Heart left ventricle (tissue), 16 donors: ENCODE results near the gene PAQR4. TPM values are rescaled to one million over a fixed set of nuclear protein-coding genes. Genes with fewer than 3 reads are reported as not detected.
A peak's percentile ranks its signal among the peaks of the same experiment; 100 is the strongest.

Experiments used
- ATAC-seq, 4 donors: fragments of 200-7000 bp; cut with Tn5 transposase; one replicate each; pipeline ENCODE4 v1.9.1; 2020 to 2022; ENCODE audit warnings: moderate library complexity in 4 of 4, mild to moderate bottlenecking in 3 of 4, moderate number of reproducible peaks in 1 of 4
- DNase-seq, 5 donors: peaks; one replicate each; pipeline ENCODE4 v3.0.0-alpha.2; 2020
- H3K27ac ChIP-seq, 12 donors: fragments of 200-600 bp; sonication (generic) in 4 of 12; one replicate each; pipeline versions ENCODE4 v1.5.0 to v1.8.0; 2016 to 2022; ENCODE audit warnings: mild to moderate bottlenecking in 2 of 12
- H3K27me3 ChIP-seq, 9 donors: fragments of 200-600 bp; sonication (generic) in 2 of 9; one replicate each; pipeline versions ENCODE4 v1.5.1 to v1.8.0; 2016 to 2022; ENCODE audit warnings: mild to moderate bottlenecking in 3 of 9
- H3K36me3 ChIP-seq, 9 donors: fragments of 200-600 bp; sonication (generic) in 2 of 9; one replicate each; pipeline versions ENCODE4 v1.5.0 to v1.8.0; 2018 to 2022; ENCODE audit warnings: mild to moderate bottlenecking in 2 of 9
- H3K4me1 ChIP-seq, 12 donors: fragments of 200-600 bp; sonication (generic) in 4 of 12; one replicate each; pipeline versions ENCODE4 v1.5.0 to v1.8.0; 2016 to 2022; ENCODE audit warnings: mild to moderate bottlenecking in 3 of 12
- H3K4me3 ChIP-seq, 12 donors: fragments of 200-600 bp; sonication (generic) in 4 of 12; one replicate each; pipeline versions ENCODE4 v1.5.0 to v1.8.0; 2017 to 2022; ENCODE audit warnings: mild to moderate bottlenecking in 9 of 12, moderate library complexity in 4 of 12
- H3K9me3 ChIP-seq, 12 donors: fragments of 200-600 bp; sonication (generic) in 4 of 12; one replicate each; pipeline versions ENCODE4 v1.5.0 to v1.8.0; 2016 to 2022; ENCODE audit warnings: mild to moderate bottlenecking in 1 of 12
- POLR2A ChIP-seq, 2 donors: fragments of 450-650 bp; IDR thresholded peaks; one replicate each; pipeline ENCODE4 v1.6.1; 2017; ENCODE audit warnings: antibody characterized with exemption in 2 of 2, mild to moderate bottlenecking in 2 of 2, moderate library complexity in 2 of 2
- WGBS, 4 donors: extraction: QIAGEN DNeasy Blood & Tissue Kit in 2 of 4; methylation state at CpG; one replicate each; pipeline versions ENCODE4 v1.1.5 to v1.1.7; 2013 to 2018; 5-methylcytosine and 5-hydroxymethylcytosine counted together
- intact Hi-C, 10 donors: fragments of 100-400 bp; cut with DNase I; formaldehyde crosslinking; loops; one replicate each; pipeline versions ENCODE4 v1.11.1 to v1.14.2; 2022
- polyA plus RNA-seq, 2 donors: library from polyadenylated mRNA; stranded (reverse); fragments of 200-250 nt; gene quantifications; one replicate each; pipeline ENCODE4 v1.2.3, GENCODE V29; 2013
- total RNA-seq, 9 donors: library from RNA; depleted of rRNA in 2 of 9; stranded (reverse); fragments of >200 nt in 2 of 9; fragmentation: NEBNext Ultra II Directional in 3 of 9; extraction: Animal tissue kit (Norgen Biotek cat#: 25700) in 3 of 9; gene quantifications; one replicate each; pipeline versions ENCODE4 v1.1.0 to v1.2.4, GENCODE V29; 2016 to 2023
- TF ChIP-seq, protein P1 (sequence below), 12 donors: fragments of 200-600 bp; sonication (generic) in 4 of 12; IDR thresholded peaks; one replicate each; pipeline versions ENCODE4 v1.5.0 to v1.8.0; 2018 to 2022; ENCODE audit warnings: antibody characterized with exemption in 12 of 12, mild to moderate bottlenecking in 5 of 12
- donor health status: ischemic (EF 13 %, LVEDD 7.1; RV severe dilation, severe dysfunction).
- donor health status: healthy with polysubstance abuse.
- donor health status: DM: no; HTN: yes; CAD: no.
- donor health status: DM: no; HTN: no; CAD: no.
- donor health status: ischemic (EF 25% LVEDD 6.9; RV normal size, moderate dysfunction).
- donor health status: ischemic (EF 25% LVEDD 5.7; RV mildly dilated, moderate dysfunction).
- donor health status: healthy.
- donor health status: DM: yes; HTN: yes; CAD: no.
- donor health status: ischemic (EF 35%, LVEDD 5.7; RV mildly dilated, moderate dysfunction).
- donor health status: nonischemic (EF 11% LVEDD 7.7; RV severe dilation, severe dysfunction).
- donor health status: DM: yes; HTN: yes; CAD: no.
- donor health status: PGD.
- donor health status: ischemic (EF 29% LVEDD 5.4; RV normal size, mild dysfunction).
- donor health status: nonischemic (EF 23%, LVEDD 6.1; RV moderate dilation, normal function).

The PAQR4 gene
- total and polyA plus RNA-seq, 11 donors, result 6.9 to 16.3 (median 9.0) TPM

DNA sequence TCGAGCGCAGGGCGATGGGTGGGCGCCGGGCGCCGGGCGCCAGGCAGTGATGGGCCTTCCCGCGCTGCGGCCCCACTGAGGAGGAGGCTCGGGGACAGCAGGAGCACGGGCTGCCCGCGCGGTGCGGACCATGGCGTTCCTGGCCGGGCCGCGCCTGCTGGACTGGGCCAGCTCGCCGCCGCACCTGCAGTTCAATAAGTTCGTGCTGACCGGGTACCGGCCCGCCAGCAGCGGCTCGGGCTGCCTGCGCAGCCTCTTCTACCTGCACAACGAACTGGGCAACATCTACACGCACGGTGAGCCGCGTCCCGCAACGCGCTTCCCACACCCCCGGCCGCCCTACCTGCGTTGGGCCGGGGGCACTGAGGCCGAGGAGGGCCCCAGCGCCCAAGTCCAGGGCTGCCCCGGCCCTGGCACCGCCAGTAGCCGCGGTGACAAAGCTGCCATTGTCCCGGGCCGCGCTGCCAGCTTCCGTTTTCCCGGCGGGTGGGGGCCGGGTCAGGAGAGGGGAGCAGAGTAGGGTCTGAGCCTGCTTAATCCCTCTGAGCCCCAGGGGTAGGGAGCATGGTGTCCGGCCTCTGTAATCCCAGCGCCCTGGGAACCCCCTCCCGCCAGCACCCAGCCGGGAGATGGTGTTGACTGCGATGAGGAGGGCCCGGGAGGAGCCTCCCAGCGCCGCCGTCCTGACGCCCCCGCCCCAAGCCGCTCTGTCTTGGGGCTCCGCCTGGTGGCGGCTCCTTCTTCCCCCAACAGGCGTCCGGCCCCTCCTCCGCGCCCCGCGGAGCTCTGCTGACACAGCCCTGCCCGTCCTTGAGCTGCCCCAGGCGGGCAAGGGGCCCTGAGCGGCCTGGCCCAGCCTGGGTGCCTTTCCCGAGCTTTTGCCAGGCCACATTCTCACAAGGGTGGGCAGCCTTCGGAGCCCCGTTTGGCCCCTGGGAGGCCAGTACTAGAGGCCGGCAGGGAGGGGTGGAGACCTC is 685 bp downstream of the PAQR4 start:
- intact Hi-C loops, result loop anchor here in 1 of 10 donors (10.0 kb wide), 1 partner anchor 95 kb away; no protein-coding TSS in a partner anchor
- Histone ChIP-seq H3K36me3 (peaks cover 0 to 17% (median 0%) of the 10 kb centered on the region in 9 donors), H3K9me3 (no peaks in the 10 kb centered on the region), H3K4me3 (peak overlapping the region; percentile 62 to 95 (median 78)), H3K4me1 (peaks cover 3 to 55% (median 31%) of the 10 kb centered on the region in 12 donors), H3K27ac (peak overlapping the region in 11 of 12 donors; percentile 24 to 79 (median 55)), H3K27me3 (peaks cover 32 to 37% (median 34%) of the 10 kb centered on the region in 9 donors)
- WGBS, 4 donors, result 0 to 3% (median 2%) methylated on average over 1 to 83 of the region's 83 CpGs
- DNase-seq (peak; percentile 59 to 85 (median 69)), ATAC-seq (peak in 3 of 4 donors; percentile 37 to 41 (median 38))
- TF ChIP-seq, protein P1, sequence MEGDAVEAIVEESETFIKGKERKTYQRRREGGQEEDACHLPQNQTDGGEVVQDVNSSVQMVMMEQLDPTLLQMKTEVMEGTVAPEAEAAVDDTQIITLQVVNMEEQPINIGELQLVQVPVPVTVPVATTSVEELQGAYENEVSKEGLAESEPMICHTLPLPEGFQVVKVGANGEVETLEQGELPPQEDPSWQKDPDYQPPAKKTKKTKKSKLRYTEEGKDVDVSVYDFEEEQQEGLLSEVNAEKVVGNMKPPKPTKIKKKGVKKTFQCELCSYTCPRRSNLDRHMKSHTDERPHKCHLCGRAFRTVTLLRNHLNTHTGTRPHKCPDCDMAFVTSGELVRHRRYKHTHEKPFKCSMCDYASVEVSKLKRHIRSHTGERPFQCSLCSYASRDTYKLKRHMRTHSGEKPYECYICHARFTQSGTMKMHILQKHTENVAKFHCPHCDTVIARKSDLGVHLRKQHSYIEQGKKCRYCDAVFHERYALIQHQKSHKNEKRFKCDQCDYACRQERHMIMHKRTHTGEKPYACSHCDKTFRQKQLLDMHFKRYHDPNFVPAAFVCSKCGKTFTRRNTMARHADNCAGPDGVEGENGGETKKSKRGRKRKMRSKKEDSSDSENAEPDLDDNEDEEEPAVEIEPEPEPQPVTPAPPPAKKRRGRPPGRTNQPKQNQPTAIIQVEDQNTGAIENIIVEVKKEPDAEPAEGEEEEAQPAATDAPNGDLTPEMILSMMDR (IDR thresholded peaks at IDR 0.05), result peak in 11 of 12 donors; percentile 17 to 53 (median 43)
- TF ChIP-seq POLR2A (IDR thresholded peaks at IDR 0.05), result peak in 1 of 2 donors; percentile 14

- peaks cover 24 to 29% (median 27%) of the 10 kb centered on the region in 9 donors for H3K27me3 ChIP-seq
- H3K4me1 ChIP-seq, result peaks cover 3 to 49% (median 28%) of the 10 kb centered on the region in 12 donors
- H3K27ac ChIP-seq, result peak overlapping the region in 3 of 12 donors; percentile 25 to 69 (median 54)
- TF ChIP-seq, protein P1 (IDR thresholded peaks at IDR 0.05), result no peak
- TF ChIP-seq POLR2A (IDR thresholded peaks at IDR 0.05), result no peak
- WGBS, 4 donors, result 90 to 95% (median 90%) methylated on average over 5 to 6 of the region's 6 CpGs
- DNase-seq (no peak), ATAC-seq (no peak)
- peak overlapping the region in 9 of 12 donors; percentile 68 to 95 (median 78) for H3K4me3 ChIP-seq
- no peaks in the 10 kb centered on the region for H3K9me3 ChIP-seq
- intact Hi-C loops, result no loop called here
- peaks cover 0 to 19% (median 0%) of the 10 kb centered on the region in 9 donors for H3K36me3 ChIP-seq
These were observed 1.4 kb downstream of the PAQR4 start for GRCh38 chr16:2970563-2970962.

DNA sequence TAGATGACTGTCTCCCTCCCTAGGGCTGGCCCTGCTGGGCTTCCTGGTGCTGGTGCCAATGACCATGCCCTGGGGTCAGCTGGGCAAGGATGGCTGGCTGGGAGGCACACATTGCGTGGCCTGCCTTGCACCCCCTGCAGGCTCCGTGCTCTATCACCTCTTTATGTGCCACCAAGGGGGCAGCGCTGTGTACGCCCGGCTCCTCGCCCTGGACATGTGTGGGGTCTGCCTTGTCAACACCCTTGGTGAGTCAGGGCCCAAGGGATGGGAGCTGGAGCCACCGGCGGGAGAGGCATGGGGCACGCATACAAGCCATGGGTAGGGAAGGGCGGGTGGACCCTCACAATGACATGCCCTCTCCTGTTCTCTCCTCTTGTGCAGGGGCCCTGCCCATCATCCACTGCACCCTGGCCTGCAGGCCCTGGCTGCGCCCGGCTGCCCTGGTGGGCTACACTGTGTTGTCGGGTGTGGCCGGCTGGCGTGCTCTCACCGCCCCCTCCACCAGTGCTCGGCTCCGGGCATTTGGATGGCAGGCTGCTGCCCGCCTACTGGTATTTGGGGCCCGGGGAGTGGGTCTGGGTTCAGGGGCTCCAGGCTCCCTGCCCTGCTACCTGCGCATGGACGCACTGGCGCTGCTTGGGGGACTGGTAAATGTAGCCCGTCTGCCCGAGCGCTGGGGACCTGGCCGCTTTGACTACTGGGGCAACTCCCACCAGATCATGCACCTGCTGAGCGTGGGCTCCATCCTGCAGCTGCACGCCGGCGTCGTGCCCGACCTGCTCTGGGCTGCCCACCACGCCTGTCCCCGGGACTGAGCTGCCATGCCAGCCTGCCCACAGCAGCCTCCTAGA is 2.2 kb downstream of the PAQR4 start:
- Histone ChIP-seq H3K9me3 (no peaks in the 10 kb centered on the region), H3K4me1 (peaks cover 3 to 48% (median 28%) of the 10 kb centered on the region in 12 donors), H3K36me3 (peaks cover 0 to 21% (median 0%) of the 10 kb centered on the region in 9 donors), H3K27ac (no peak overlapping the region), H3K27me3 (peaks cover 16 to 22% (median 19%) of the 10 kb centered on the region in 9 donors), H3K4me3 (peak overlapping the region in 1 of 12 donors; percentile 95)
- WGBS, 4 donors, result 95 to 97% (median 96%) methylated on average over 23 to 35 of the region's 35 CpGs
- no peak for ATAC-seq
- TF ChIP-seq POLR2A (IDR thresholded peaks at IDR 0.05), result no peak
- TF ChIP-seq, protein P1 (IDR thresholded peaks at IDR 0.05), result no peak
- intact Hi-C loops, result no loop called here
- no peak for DNase-seq
